Esophagus muscularis mucosa (tissue), 4 donors: Measurements from ENCODE around the gene TRPM6. TPM values are rescaled to one million over a fixed set of nuclear protein-coding genes. Genes with fewer than 3 reads are reported as not detected.

Experiments used
- DNase-seq: peaks from one replicate; pipeline ENCODE4 v3.0.0-alpha.2; 2017; ENCODE audit errors: extremely low spot score
- H3K27ac ChIP-seq, 4 donors: fragments of 200-600 bp; sonication (generic); replicated peaks in 1 of 4; 1 replicate in 3 of 4; 2 replicates in 1 of 4; pipeline ENCODE4 v1.5.1; 2016 to 2019; ENCODE audit warnings: mild to moderate bottlenecking in 1 of 4
- H3K27me3 ChIP-seq, 4 donors: fragments of 200-600 bp; sonication (generic); one replicate each; pipeline versions ENCODE4 v1.5.1 to v1.6.0; 2016 to 2019
- H3K36me3 ChIP-seq, 4 donors: fragments of 200-600 bp; sonication (generic); one replicate each; pipeline ENCODE4 v1.5.1; 2016 to 2019
- H3K4me1 ChIP-seq, 4 donors: fragments of 200-600 bp; sonication (generic); one replicate each; pipeline ENCODE4 v1.5.1; 2016 to 2019
- H3K4me3 ChIP-seq, 4 donors: fragments of 200-600 bp; sonication (generic); 1 replicate in 2 of 4; 2 replicates in 2 of 4; pipeline ENCODE4 v1.5.1; 2016 to 2019; ENCODE audit warnings: mild to moderate bottlenecking in 4 of 4, moderate library complexity in 1 of 4
- H3K9me3 ChIP-seq, 4 donors: fragments of 200-600 bp; sonication (generic); 1 replicate in 3 of 4; 2 replicates in 1 of 4; pipeline ENCODE4 v1.5.1; 2016 to 2019
- EP300 ChIP-seq: sonication (generic); formaldehyde crosslinking; IDR thresholded peaks from one replicate; pipeline ENCODE4 v1.6.1; 2017; ENCODE audit warnings: antibody characterized with exemption
- POLR2A ChIP-seq: fragments of 450-650 bp; IDR thresholded peaks from one replicate; pipeline ENCODE4 v1.6.1; 2017; ENCODE audit warnings: antibody characterized with exemption, moderate library complexity, mild to moderate bottlenecking, low read depth
- POLR2AphosphoS5 ChIP-seq, 2 donors: sonication (generic); formaldehyde crosslinking; IDR thresholded peaks; one replicate each; pipeline ENCODE4 v1.6.1; 2017; ENCODE audit warnings: antibody characterized with exemption in 2 of 2
- WGBS: methylation state at CpG from one replicate; pipeline ENCODE4 v1.1.5; 2018; 5-methylcytosine and 5-hydroxymethylcytosine counted together
- intact Hi-C: fragments of 100-400 bp; cut with DNase I; formaldehyde crosslinking; loops from one replicate; pipeline ENCODE4 v1.15.1; 2023
- total RNA-seq, 4 donors: library from RNA; depleted of rRNA; stranded (reverse); fragments of >200 nt; gene quantifications; one replicate each; pipeline versions ENCODE4 v1.1.0 to v1.2.1, GENCODE V29; 2016
- TF ChIP-seq, protein P1 (sequence below), 3 experiments: fragments of 200-600 bp in 2 of 3; fragments of 450-650 bp in 1 of 3; sonication (generic) in 2 of 3; IDR thresholded peaks; one replicate each; pipeline ENCODE4 v1.5.1; 2017 to 2019; ENCODE audit warnings: antibody characterized with exemption in 3 of 3, mild to moderate bottlenecking in 2 of 3, moderate library complexity in 1 of 3

Gene TRPM6
- total RNA-seq, 4 donors from 2014 or later, result 0.52 to 1.8 (median 1.2) TPM

DNA sequence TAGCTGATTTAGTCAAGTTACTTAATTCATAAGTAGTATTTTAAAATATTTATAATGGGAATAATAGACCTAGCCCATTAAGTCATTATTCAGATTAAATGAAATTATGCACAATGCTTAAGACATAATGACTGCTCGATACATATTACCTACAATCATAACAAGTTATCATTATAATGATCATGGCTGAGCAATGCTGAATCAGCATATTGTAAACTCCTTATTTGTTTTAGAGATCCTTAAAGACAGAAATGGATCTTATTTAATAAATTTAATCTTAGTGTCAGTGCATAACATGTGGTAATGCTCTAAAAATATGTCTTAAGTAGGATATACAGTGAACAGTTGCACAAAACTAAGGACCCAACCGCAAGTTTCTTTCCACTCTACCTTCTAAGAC lies 169.0 kb downstream of the TRPM6 start:
- intact Hi-C loops, result no loop called here
- Histone ChIP-seq H3K4me1 (no peaks in the 10 kb centered on the region), H3K27me3 (no peaks in the 10 kb centered on the region), H3K9me3 (no peaks in the 10 kb centered on the region), H3K4me3 (no peak overlapping the region), H3K36me3 (no peaks in the 10 kb centered on the region), H3K27ac (no peak overlapping the region)
- no peak for DNase-seq
- TF ChIP-seq POLR2AphosphoS5 (IDR thresholded peaks at IDR 0.05) (no peak), EP300 (no peak), POLR2A (no peak)
- TF ChIP-seq, protein P1, sequence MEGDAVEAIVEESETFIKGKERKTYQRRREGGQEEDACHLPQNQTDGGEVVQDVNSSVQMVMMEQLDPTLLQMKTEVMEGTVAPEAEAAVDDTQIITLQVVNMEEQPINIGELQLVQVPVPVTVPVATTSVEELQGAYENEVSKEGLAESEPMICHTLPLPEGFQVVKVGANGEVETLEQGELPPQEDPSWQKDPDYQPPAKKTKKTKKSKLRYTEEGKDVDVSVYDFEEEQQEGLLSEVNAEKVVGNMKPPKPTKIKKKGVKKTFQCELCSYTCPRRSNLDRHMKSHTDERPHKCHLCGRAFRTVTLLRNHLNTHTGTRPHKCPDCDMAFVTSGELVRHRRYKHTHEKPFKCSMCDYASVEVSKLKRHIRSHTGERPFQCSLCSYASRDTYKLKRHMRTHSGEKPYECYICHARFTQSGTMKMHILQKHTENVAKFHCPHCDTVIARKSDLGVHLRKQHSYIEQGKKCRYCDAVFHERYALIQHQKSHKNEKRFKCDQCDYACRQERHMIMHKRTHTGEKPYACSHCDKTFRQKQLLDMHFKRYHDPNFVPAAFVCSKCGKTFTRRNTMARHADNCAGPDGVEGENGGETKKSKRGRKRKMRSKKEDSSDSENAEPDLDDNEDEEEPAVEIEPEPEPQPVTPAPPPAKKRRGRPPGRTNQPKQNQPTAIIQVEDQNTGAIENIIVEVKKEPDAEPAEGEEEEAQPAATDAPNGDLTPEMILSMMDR (IDR thresholded peaks at IDR 0.05), result no peak
- WGBS, result 83% methylated on average over 2 of the region's 2 CpGs

DNA sequence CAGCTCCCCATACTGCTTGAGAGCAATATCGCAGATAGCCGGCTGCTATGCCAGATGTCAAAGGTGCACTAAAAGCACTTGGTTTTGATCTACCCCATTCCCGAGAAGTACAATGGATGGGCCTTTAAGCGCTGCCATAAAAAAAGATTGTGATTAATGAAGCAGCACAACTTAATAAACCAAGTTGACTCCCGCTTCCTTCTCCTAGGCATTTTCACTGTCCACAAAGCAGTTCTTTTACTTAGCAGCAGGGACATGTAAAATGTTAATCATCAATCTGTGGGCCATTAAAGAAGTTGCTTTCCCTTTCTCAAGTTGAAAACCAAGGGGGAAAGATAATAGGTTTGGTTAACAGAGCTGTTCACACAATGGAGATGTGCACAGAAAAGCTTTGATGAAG lies 176.4 kb downstream of the TRPM6 start:
- intact Hi-C loops, result no loop called here
- 70% methylated on average over 5 of the region's 5 CpGs for WGBS
- H3K4me1 ChIP-seq, result no peaks in the 10 kb centered on the region
- TF ChIP-seq POLR2A, result no peak
- TF ChIP-seq POLR2AphosphoS5 (IDR thresholded peaks at IDR 0.05), result no peak
- TF ChIP-seq EP300, result no peak
- TF ChIP-seq, protein P1 (IDR thresholded peaks at IDR 0.05), result no peak
- H3K36me3 ChIP-seq, result no peaks in the 10 kb centered on the region
- no peaks in the 10 kb centered on the region for H3K27me3 ChIP-seq
- H3K27ac ChIP-seq, result no peak overlapping the region
- DNase-seq, result no peak
- H3K4me3 ChIP-seq, result no peak overlapping the region
- no peaks in the 10 kb centered on the region for H3K9me3 ChIP-seq

DNA sequence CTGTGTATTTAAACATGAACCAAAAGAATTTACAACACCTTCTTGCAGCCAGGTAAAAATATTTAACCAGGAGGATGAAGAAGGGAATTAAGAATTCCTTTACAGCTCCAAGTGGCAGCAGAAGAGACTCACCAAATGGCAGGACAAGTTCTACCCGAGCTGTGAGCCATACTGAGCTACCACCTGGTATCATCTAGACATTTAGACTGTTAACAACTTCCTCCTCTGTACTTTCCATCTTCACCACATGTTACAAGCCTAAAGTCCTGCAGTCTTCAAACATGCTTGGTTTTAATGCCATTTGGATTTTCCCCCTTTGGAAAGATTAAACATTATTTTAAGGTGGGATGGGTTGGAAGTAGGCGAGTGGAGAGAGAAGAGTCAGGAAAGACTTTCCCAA lies 190.2 kb downstream of the TRPM6 start:
- intact Hi-C loops, result no loop called here
- H3K4me1 ChIP-seq, result no peaks in the 10 kb centered on the region
- no peak overlapping the region for H3K4me3 ChIP-seq
- no peak overlapping the region for H3K27ac ChIP-seq
- peaks cover 0 to 3% (median 0%) of the 10 kb centered on the region in 4 donors for H3K27me3 ChIP-seq
- WGBS, result 62% methylated on average over 2 of the region's 2 CpGs
- TF ChIP-seq, protein P1 (IDR thresholded peaks at IDR 0.05), result no peak
- TF ChIP-seq POLR2A (no peak), POLR2AphosphoS5 (IDR thresholded peaks at IDR 0.05) (no peak), EP300 (no peak)
- DNase-seq, result no peak
- H3K9me3 ChIP-seq, result no peaks in the 10 kb centered on the region
- no peaks in the 10 kb centered on the region for H3K36me3 ChIP-seq

DNA sequence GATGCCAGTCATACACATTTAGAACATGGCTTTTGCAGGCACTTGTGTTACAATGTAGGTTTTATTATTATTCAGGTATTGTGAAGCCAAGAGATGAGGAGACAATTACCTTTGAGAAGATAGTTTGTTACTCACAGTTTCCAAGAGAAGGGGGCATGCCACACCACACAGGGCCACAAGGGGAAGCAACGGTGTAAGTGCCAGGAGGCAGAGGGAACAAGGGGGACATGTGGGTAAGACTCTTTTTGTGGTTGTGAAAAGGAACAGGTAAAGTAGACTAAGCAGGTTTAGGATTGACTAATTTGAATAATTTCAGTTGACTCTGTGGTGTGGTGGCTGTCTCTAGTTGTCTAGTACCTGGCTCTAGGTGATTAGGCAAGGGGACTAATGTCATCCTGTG lies 191.2 kb downstream of the TRPM6 start:
- WGBS, result 90% methylated on average over 1 of the region's 1 CpG
- Histone ChIP-seq H3K36me3 (no peaks in the 10 kb centered on the region), H3K27me3 (peaks cover 0 to 3% (median 0%) of the 10 kb centered on the region in 4 donors), H3K27ac (no peak overlapping the region), H3K4me1 (no peaks in the 10 kb centered on the region), H3K4me3 (no peak overlapping the region), H3K9me3 (no peaks in the 10 kb centered on the region)
- no peak for DNase-seq
- intact Hi-C loops, result no loop called here
- TF ChIP-seq POLR2AphosphoS5 (IDR thresholded peaks at IDR 0.05) (no peak), POLR2A (no peak), EP300 (no peak)
- TF ChIP-seq, protein P1 (IDR thresholded peaks at IDR 0.05), result no peak

DNA sequence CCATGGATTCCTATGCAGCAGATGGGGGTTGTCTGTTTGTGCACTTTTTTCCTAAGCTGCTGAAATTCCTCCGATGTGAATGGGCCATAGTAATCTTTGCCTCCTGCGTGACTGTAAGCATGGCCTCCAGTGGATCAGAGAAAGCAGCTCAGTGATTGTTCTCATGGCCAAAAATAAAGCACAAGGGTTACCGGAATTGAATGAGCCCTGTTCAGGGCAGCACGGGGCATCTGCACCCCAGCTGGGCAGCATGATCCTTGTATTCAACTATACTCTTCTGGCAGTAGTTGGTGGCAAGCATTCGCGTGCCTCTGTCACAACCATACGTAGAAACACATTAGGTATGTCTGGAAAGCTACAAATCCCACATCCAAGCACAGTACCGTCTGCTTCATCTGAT lies 196.7 kb downstream of the TRPM6 start:
- WGBS, result 80% methylated on average over 8 of the region's 8 CpGs
- Histone ChIP-seq H3K9me3 (no peaks in the 10 kb centered on the region), H3K4me1 (no peaks in the 10 kb centered on the region), H3K27me3 (no peaks in the 10 kb centered on the region), H3K4me3 (no peak overlapping the region), H3K36me3 (no peaks in the 10 kb centered on the region), H3K27ac (no peak overlapping the region)
- intact Hi-C loops, result no loop called here
- no peak for DNase-seq
- TF ChIP-seq POLR2AphosphoS5 (IDR thresholded peaks at IDR 0.05) (no peak), EP300 (no peak), POLR2A (no peak)
- TF ChIP-seq, protein P1 (IDR thresholded peaks at IDR 0.05), result no peak
